H9 (cell line): ENCODE data around the gene DENND4B. TPM values are rescaled to one million over a fixed set of nuclear protein-coding genes. Genes with fewer than 3 reads are reported as not detected.
A peak's percentile ranks its signal among the peaks of the same experiment; 100 is the strongest.

Experiments used
- DNase-seq: peaks from one replicate; pipeline ENCODE4 v3.0.0-alpha.2; 2017
- H2AFZ ChIP-seq: one replicate; pipeline ENCODE4 v1.6.1; 2013; ENCODE audit warnings: mild to moderate bottlenecking, low read length, control low read depth, moderate library complexity
- H2AK5ac ChIP-seq: 2 replicates; pipeline ENCODE4 v1.6.1; 2013; ENCODE audit warnings: low read length, control low read depth, mixed read lengths; ENCODE audit not compliant: insufficient read length
- H2BK120ac ChIP-seq: one replicate; pipeline ENCODE4 v1.6.1; 2013; ENCODE audit warnings: low read depth, mild to moderate bottlenecking, low read length, control low read depth, inconsistent platforms; ENCODE audit not compliant: poor library complexity, severe bottlenecking
- H2BK12ac ChIP-seq: 2 replicates; pipeline ENCODE4 v1.6.1; 2013; ENCODE audit warnings: low read length, control low read depth, mixed read lengths, low read depth; ENCODE audit not compliant: insufficient read length
- H2BK15ac ChIP-seq: 2 replicates; pipeline ENCODE4 v1.6.1; 2013; ENCODE audit warnings: low read depth, low read length, control low read depth
- H2BK20ac ChIP-seq: one replicate; pipeline ENCODE4 v1.6.1; 2013; ENCODE audit warnings: low read depth, mild to moderate bottlenecking, low read length, control low read depth, inconsistent platforms; ENCODE audit not compliant: poor library complexity, severe bottlenecking
- H2BK5ac ChIP-seq: 2 replicates; pipeline ENCODE4 v1.6.1; 2013; ENCODE audit warnings: low read length, control low read depth, mixed read lengths; ENCODE audit not compliant: insufficient read length
- H3K14ac ChIP-seq: 2 replicates; pipeline ENCODE4 v1.6.1; 2013; ENCODE audit warnings: low read length, control low read depth; ENCODE audit not compliant: insufficient read depth
- H3K18ac ChIP-seq: 2 replicates; pipeline ENCODE4 v1.6.1; 2013; ENCODE audit warnings: low read depth, mild to moderate bottlenecking, mixed read lengths, low read length, control low read depth; ENCODE audit not compliant: insufficient read length
- H3K23ac ChIP-seq: 2 replicates; pipeline ENCODE4 v1.6.1; 2013; ENCODE audit warnings: low read length, control low read depth, mixed read lengths, low read depth; ENCODE audit not compliant: insufficient read length
- H3K23me2 ChIP-seq: 2 replicates; pipeline ENCODE4 v1.6.1; 2013; ENCODE audit warnings: low read depth, mild to moderate bottlenecking, mixed read lengths, low read length, control low read depth; ENCODE audit not compliant: insufficient read length, poor library complexity, severe bottlenecking
- H3K27ac ChIP-seq: 2 replicates; pipeline ENCODE4 v1.5.1; 2013; ENCODE audit warnings: low read length, control low read depth, mixed read lengths, low read depth; ENCODE audit not compliant: insufficient read length
- H3K27me3 ChIP-seq: 2 replicates; pipeline ENCODE4 v1.6.1; 2013; ENCODE audit warnings: low read length, control low read depth, inconsistent platforms; ENCODE audit not compliant: insufficient read depth
- H3K4ac ChIP-seq: 2 replicates; pipeline ENCODE4 v1.6.1; 2013; ENCODE audit warnings: low read depth, mild to moderate bottlenecking, control low read depth, inconsistent platforms, low read length, moderate library complexity
- H3K4me1 ChIP-seq: 2 replicates; pipeline ENCODE4 v1.6.1; 2013; ENCODE audit warnings: low read length, control low read depth, inconsistent platforms; ENCODE audit not compliant: insufficient read depth
- H3K4me2 ChIP-seq: 2 replicates; pipeline ENCODE4 v1.6.1; 2013; ENCODE audit warnings: low read length, control low read depth, mixed read lengths; ENCODE audit not compliant: insufficient read length, insufficient read depth
- H3K56ac ChIP-seq: 2 replicates; pipeline ENCODE4 v1.6.1; 2013; ENCODE audit warnings: low read depth, mild to moderate bottlenecking, mixed read lengths, low read length, control low read depth; ENCODE audit not compliant: insufficient read length
- H3K79me1 ChIP-seq: 2 replicates; pipeline ENCODE4 v1.6.1; 2013; ENCODE audit warnings: low read depth, mild to moderate bottlenecking, moderate library complexity, low read length, control low read depth, inconsistent platforms; ENCODE audit not compliant: insufficient read depth, poor library complexity, severe bottlenecking
- H3K79me2 ChIP-seq: 2 replicates; pipeline ENCODE4 v1.6.1; 2013; ENCODE audit warnings: low read length, control low read depth, inconsistent platforms; ENCODE audit not compliant: insufficient read depth
- H3K9ac ChIP-seq: 2 replicates; pipeline ENCODE4 v1.6.1; 2013; ENCODE audit warnings: low read length, control low read depth, mixed read lengths; ENCODE audit not compliant: insufficient read length; ENCODE audit errors: extremely low read depth
- H3K9me3 ChIP-seq: one replicate; pipeline ENCODE4 v1.6.1; 2013; ENCODE audit warnings: low read depth, low read length, inconsistent platforms; ENCODE audit not compliant: control insufficient read depth
- H3T11ph ChIP-seq: one replicate; pipeline ENCODE4 v1.6.1; 2013; ENCODE audit warnings: mild to moderate bottlenecking, low read length, control low read depth, inconsistent platforms
- H4K20me1 ChIP-seq: one replicate; pipeline ENCODE4 v1.6.1; 2013; ENCODE audit not compliant: control insufficient read depth, insufficient read length, insufficient read depth
- H4K5ac ChIP-seq: 2 replicates; pipeline ENCODE4 v1.6.1; 2013; ENCODE audit warnings: low read depth, mild to moderate bottlenecking, mixed read lengths, low read length, control low read depth; ENCODE audit not compliant: insufficient read length
- H4K8ac ChIP-seq: replicated peaks from 2 replicates; pipeline ENCODE4 v1.6.1; 2013; ENCODE audit warnings: low read length, control low read depth, mixed read lengths, low read depth; ENCODE audit not compliant: insufficient read length
- H4K91ac ChIP-seq: 2 replicates; pipeline ENCODE4 v1.6.1; 2013; ENCODE audit warnings: low read depth, mild to moderate bottlenecking, moderate library complexity, mixed read lengths, low read length, control low read depth; ENCODE audit not compliant: insufficient read length
- H3K27ac Mint-ChIP-seq, 3 experiments: 2 replicates in 2 of 3; 3 replicates in 1 of 3; pipeline ENCODE4 v1.8.0; 2020 to 2021; ENCODE audit warnings: mixed read lengths in 3 of 3, mild to moderate bottlenecking in 1 of 3, moderate library complexity in 1 of 3
- H3K27me3 Mint-ChIP-seq: 2 replicates; pipeline ENCODE4 v1.8.0; 2021; ENCODE audit warnings: low read depth, mild to moderate bottlenecking, moderate library complexity, mixed read lengths
- H3K36me3 Mint-ChIP-seq, 3 experiments: 2 replicates in 2 of 3; 3 replicates in 1 of 3; pipeline ENCODE4 v1.8.0; 2020 to 2021; ENCODE audit warnings: low read depth in 3 of 3, mixed read lengths in 3 of 3; ENCODE audit not compliant: insufficient read depth in 1 of 3
- H3K4me1 Mint-ChIP-seq, 2 experiments: 2 replicates each; pipeline ENCODE4 v1.8.0; 2020; ENCODE audit warnings: mixed read lengths in 2 of 2
- H3K4me3 Mint-ChIP-seq, 2 experiments: 2 replicates in 1 of 2; 3 replicates in 1 of 2; pipeline ENCODE4 v1.8.0; 2020 to 2021; ENCODE audit warnings: mild to moderate bottlenecking in 2 of 2, mixed read lengths in 2 of 2, moderate library complexity in 1 of 2
- H3K9me3 Mint-ChIP-seq, 2 experiments: 2 replicates in 1 of 2; 3 replicates in 1 of 2; pipeline ENCODE4 v1.8.0; 2020; ENCODE audit warnings: mild to moderate bottlenecking in 2 of 2, mixed read lengths in 2 of 2, moderate library complexity in 1 of 2
- WGBS: extraction: QIAGEN DNeasy Blood & Tissue Kit; methylation state at CpG from one replicate; pipeline ENCODE4 v1.1.7; 2013; ENCODE audit warnings: missing lambda C conversion rate, low lambda C conversion rate, mixed read lengths; ENCODE audit not compliant: insufficient read length; ENCODE audit errors: extremely low coverage; 5-methylcytosine and 5-hydroxymethylcytosine counted together
- total RNA-seq: library from RNA; stranded (reverse); gene quantifications from 2 replicates; pipeline ENCODE4 v1.2.1, GENCODE V29; 2021
- TF ChIP-seq, protein P1 (sequence below): fragments of 200-600 bp; sonication (generic); conservative IDR thresholded peaks from 3 replicates; pipeline ENCODE4 v1.8.0; 2021; ENCODE audit warnings: antibody characterized with exemption, mild to moderate bottlenecking

DENND4B gene
- total RNA-seq, 1 experiment from 2014 or later, result 84.6 TPM

DNA sequence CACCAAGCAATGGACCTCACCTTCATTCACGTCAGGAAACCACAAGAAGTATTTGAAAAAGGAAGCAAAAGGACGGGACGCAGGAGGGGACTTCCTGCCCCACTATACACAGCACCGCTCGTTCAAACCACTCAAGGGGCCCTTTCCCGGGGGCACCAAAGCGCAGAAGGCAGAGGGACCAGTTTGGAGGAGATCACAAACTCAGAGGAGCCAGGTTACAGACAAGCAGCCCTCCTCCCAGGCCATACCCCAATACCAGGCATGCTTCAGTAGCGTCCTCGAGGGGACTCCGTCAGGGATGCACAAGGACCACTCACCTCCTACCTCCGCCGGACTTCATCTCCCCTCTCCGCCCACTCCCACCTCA lies 11.2 kb upstream of the DENND4B start:
- peak overlapping the region; percentile 72 for H3K14ac ChIP-seq
- H3K79me2 ChIP-seq, result peaks cover 41% of the 10 kb centered on the region
- no peak overlapping the region for H2BK20ac ChIP-seq
- peak; percentile 42 for DNase-seq
- peaks cover 27 to 48% (median 34%) of the 10 kb centered on the region in 3 experiments for H3K36me3 Mint-ChIP-seq
- no peaks in the 10 kb centered on the region for H3K4me1 ChIP-seq
- no peak overlapping the region for H2BK5ac ChIP-seq
- no peak overlapping the region for H4K8ac ChIP-seq
- peak overlapping the region; percentile 93 for H3K9ac ChIP-seq
- H3K4me2 ChIP-seq, result peak overlapping the region; percentile 98
- WGBS, result no CpG with 5 or more reads among the region's 13 CpGs
- no peak overlapping the region for H3K23ac ChIP-seq
- H3K79me1 ChIP-seq, result peaks cover 18% of the 10 kb centered on the region
- H3K4me3 Mint-ChIP-seq, result peak overlapping the region; percentile 99 to 100
- H4K91ac ChIP-seq, result no peak overlapping the region
- no peaks in the 10 kb centered on the region for H3K27me3 ChIP-seq
- H2AK5ac ChIP-seq, result no peak overlapping the region
- H3K4ac ChIP-seq, result no peak overlapping the region
- no peak overlapping the region for H3K56ac ChIP-seq
- no peak overlapping the region for H4K5ac ChIP-seq
- H3K27ac ChIP-seq, result peak overlapping the region; percentile 5
- peaks cover 17% of the 10 kb centered on the region for H3K23me2 ChIP-seq
- no peak overlapping the region for H2BK120ac ChIP-seq
- no peaks in the 10 kb centered on the region for H4K20me1 ChIP-seq
- no peaks in the 10 kb centered on the region for H3K9me3 Mint-ChIP-seq
- H2AFZ ChIP-seq, result no peak overlapping the region
- no peak overlapping the region for H3T11ph ChIP-seq
- H2BK12ac ChIP-seq, result no peak overlapping the region
- TF ChIP-seq, protein P1, sequence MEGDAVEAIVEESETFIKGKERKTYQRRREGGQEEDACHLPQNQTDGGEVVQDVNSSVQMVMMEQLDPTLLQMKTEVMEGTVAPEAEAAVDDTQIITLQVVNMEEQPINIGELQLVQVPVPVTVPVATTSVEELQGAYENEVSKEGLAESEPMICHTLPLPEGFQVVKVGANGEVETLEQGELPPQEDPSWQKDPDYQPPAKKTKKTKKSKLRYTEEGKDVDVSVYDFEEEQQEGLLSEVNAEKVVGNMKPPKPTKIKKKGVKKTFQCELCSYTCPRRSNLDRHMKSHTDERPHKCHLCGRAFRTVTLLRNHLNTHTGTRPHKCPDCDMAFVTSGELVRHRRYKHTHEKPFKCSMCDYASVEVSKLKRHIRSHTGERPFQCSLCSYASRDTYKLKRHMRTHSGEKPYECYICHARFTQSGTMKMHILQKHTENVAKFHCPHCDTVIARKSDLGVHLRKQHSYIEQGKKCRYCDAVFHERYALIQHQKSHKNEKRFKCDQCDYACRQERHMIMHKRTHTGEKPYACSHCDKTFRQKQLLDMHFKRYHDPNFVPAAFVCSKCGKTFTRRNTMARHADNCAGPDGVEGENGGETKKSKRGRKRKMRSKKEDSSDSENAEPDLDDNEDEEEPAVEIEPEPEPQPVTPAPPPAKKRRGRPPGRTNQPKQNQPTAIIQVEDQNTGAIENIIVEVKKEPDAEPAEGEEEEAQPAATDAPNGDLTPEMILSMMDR, result no peak
- H3K4me1 Mint-ChIP-seq, result peaks cover 35 to 44% of the 10 kb centered on the region in 2 experiments
- H3K18ac ChIP-seq, result no peak overlapping the region
- H3K9me3 ChIP-seq, result no peaks in the 10 kb centered on the region
- no peaks in the 10 kb centered on the region for H3K27me3 Mint-ChIP-seq
- no peak overlapping the region for H2BK15ac ChIP-seq
- H3K27ac Mint-ChIP-seq, result peak overlapping the region; percentile 95 to 99 (median 99)
